Neuronal stem cell (in vitro differentiated cells): ENCODE data around the gene EIPR1.

Experiments used
- DNase-seq: peaks from one replicate; pipeline ENCODE4 v3.0.0-alpha.2; 2013; ENCODE audit warnings: low spot score
- H2AFZ ChIP-seq: one replicate; pipeline ENCODE4 v1.6.1; 2013; ENCODE audit warnings: mild to moderate bottlenecking, low read length, inconsistent platforms
- H2AK5ac ChIP-seq: 2 replicates; pipeline ENCODE4 v1.6.1; 2013; ENCODE audit warnings: low read depth, mild to moderate bottlenecking, inconsistent platforms, low read length, moderate library complexity, mixed read lengths
- H2BK120ac ChIP-seq: 2 replicates; pipeline ENCODE4 v1.6.1; 2013; ENCODE audit warnings: low read depth, mild to moderate bottlenecking, inconsistent platforms, low read length, moderate library complexity, mixed read lengths
- H2BK12ac ChIP-seq: one replicate; pipeline ENCODE4 v1.6.1; 2013; ENCODE audit warnings: low read length, inconsistent platforms
- H2BK15ac ChIP-seq: 2 replicates; pipeline ENCODE4 v1.6.1; 2013; ENCODE audit warnings: mild to moderate bottlenecking, low read length, inconsistent platforms, mixed read lengths
- H2BK5ac ChIP-seq: one replicate; pipeline ENCODE4 v1.6.1; 2013; ENCODE audit warnings: inconsistent platforms, mild to moderate bottlenecking, low read length, moderate library complexity
- H3K14ac ChIP-seq: one replicate; pipeline ENCODE4 v1.6.1; 2013; ENCODE audit warnings: low read length, inconsistent platforms
- H3K18ac ChIP-seq: 2 replicates; pipeline ENCODE4 v1.6.1; 2013; ENCODE audit warnings: low read length, inconsistent platforms
- H3K23ac ChIP-seq: 2 replicates; pipeline ENCODE4 v1.6.1; 2013; ENCODE audit warnings: low read depth, mild to moderate bottlenecking, mixed read lengths, low read length, inconsistent platforms; ENCODE audit not compliant: poor library complexity
- H3K27ac ChIP-seq: replicated peaks from 3 replicates; pipeline ENCODE4 v1.5.1; 2013; ENCODE audit warnings: low read length, inconsistent platforms
- H3K27me3 ChIP-seq, 3 experiments: 2 replicates each; pipeline ENCODE4 v1.6.1; 2013; ENCODE audit warnings: low read length in 3 of 3, mild to moderate bottlenecking in 2 of 3, inconsistent platforms in 1 of 3, low read depth in 1 of 3, mixed read lengths in 1 of 3, moderate library complexity in 1 of 3; ENCODE audit not compliant: control insufficient read depth in 3 of 3, insufficient read depth in 3 of 3
- H3K36me3 ChIP-seq, 2 donors: replicated peaks in 1 of 2; 2 replicates each; pipeline ENCODE4 v1.6.1; 2013; ENCODE audit warnings: low read length in 2 of 2; ENCODE audit not compliant: control insufficient read depth in 2 of 2, insufficient read depth in 2 of 2
- H3K4ac ChIP-seq: 2 replicates; pipeline ENCODE4 v1.6.1; 2013; ENCODE audit warnings: inconsistent platforms, mild to moderate bottlenecking, low read length, moderate library complexity
- H3K4me1 ChIP-seq, 2 donors: 1 replicate in 1 of 2; 2 replicates in 1 of 2; pipeline ENCODE4 v1.6.1; 2013; ENCODE audit warnings: low read length in 2 of 2, low read depth in 1 of 2; ENCODE audit not compliant: control insufficient read depth in 2 of 2, insufficient read depth in 1 of 2
- H3K4me2 ChIP-seq: one replicate; pipeline ENCODE4 v1.6.1; 2013; ENCODE audit warnings: mild to moderate bottlenecking, low read length, inconsistent platforms; ENCODE audit not compliant: insufficient read depth, poor library complexity, severe bottlenecking
- H3K4me3 ChIP-seq, 2 donors: 2 replicates each; pipeline ENCODE4 v1.5.1; 2013; ENCODE audit warnings: low read length in 2 of 2, mild to moderate bottlenecking in 2 of 2, inconsistent platforms in 1 of 2, moderate library complexity in 1 of 2
- H3K79me1 ChIP-seq: one replicate; pipeline ENCODE4 v1.6.1; 2013; ENCODE audit warnings: low read depth, mild to moderate bottlenecking, inconsistent platforms, low read length, moderate library complexity
- H3K9ac ChIP-seq: one replicate; pipeline ENCODE4 v1.6.1; 2013; ENCODE audit warnings: mild to moderate bottlenecking, low read depth, low read length, inconsistent platforms; ENCODE audit not compliant: poor library complexity
- H3K9me3 ChIP-seq, 2 donors: replicated peaks in 1 of 2; 2 replicates each; pipeline versions ENCODE3 to v1.6.1; 2013; ENCODE audit warnings: low read length in 2 of 2, mild to moderate bottlenecking in 2 of 2, inconsistent platforms in 1 of 2, low read depth in 1 of 2, mixed read lengths in 1 of 2, moderate library complexity in 1 of 2; ENCODE audit not compliant: control insufficient read depth in 2 of 2, insufficient read depth in 1 of 2
- H4K8ac ChIP-seq: one replicate; pipeline ENCODE4 v1.6.1; 2013; ENCODE audit warnings: low read depth, mild to moderate bottlenecking, inconsistent platforms, low read length, moderate library complexity
- H4K91ac ChIP-seq: one replicate; pipeline ENCODE4 v1.6.1; 2013; ENCODE audit warnings: low read length, low read depth, mild to moderate bottlenecking, inconsistent platforms; ENCODE audit not compliant: poor library complexity
- WGBS, 2 donors: extraction: QIAGEN DNeasy Blood & Tissue Kit; methylation state at CpG; one replicate each; pipeline ENCODE4 v1.1.7; 2013; ENCODE audit warnings: missing lambda C conversion rate in 2 of 2, mixed read lengths in 1 of 2; ENCODE audit not compliant: insufficient read length in 2 of 2, insufficient replicate concordance in 1 of 2; ENCODE audit errors: extremely low coverage in 2 of 2; 5-methylcytosine and 5-hydroxymethylcytosine counted together

Gene EIPR1

GRCh38 chr2:3324404-3325281 lies 53.0 kb downstream of the EIPR1 start:
- Histone ChIP-seq H3K23ac (peak overlapping the region; percentile 25), H3K27me3 (no peaks in the 10 kb centered on the region), H2BK15ac (no peak overlapping the region), H2BK12ac (no peak overlapping the region), H2AK5ac (peak overlapping the region; percentile 27), H4K91ac (no peak overlapping the region), H3K27ac (no peak overlapping the region), H3K4me1 (peaks cover 0 to 4% of the 10 kb centered on the region in 2 donors), H2BK5ac (no peak overlapping the region), H3K4me2 (no peak overlapping the region), H3K4me3 (no peak overlapping the region), H3K79me1 (peaks cover 14% of the 10 kb centered on the region), H2BK120ac (no peak overlapping the region), H2AFZ (no peak overlapping the region), H4K8ac (no peak overlapping the region), H3K9ac (peak overlapping the region; percentile 14), H3K18ac (peak overlapping the region; percentile 44), H3K4ac (no peak overlapping the region), H3K14ac (peak overlapping the region; percentile 72), H3K36me3 (peaks cover 0 to 8% of the 10 kb centered on the region in 2 donors), H3K9me3 (no peaks in the 10 kb centered on the region)
- no peak for DNase-seq
- WGBS, 2 donors, result no CpG with 5 or more reads among the region's 34 CpGs

DNA sequence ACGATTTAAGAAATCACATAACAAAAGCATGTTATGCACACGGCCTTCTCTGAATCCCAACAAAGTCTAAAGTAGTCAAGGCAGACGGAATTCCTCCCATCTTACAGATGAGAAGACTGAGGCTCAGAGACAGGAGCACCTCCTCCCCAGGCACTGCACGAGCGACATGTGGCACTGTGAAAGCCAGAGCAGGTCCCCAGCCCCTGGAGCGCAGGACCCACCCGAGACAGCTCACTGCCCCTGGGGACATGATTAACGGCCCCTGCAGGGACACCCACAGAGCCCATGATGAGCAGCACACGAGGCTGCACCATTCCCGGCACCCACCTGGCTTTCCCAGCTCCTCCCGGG lies 53.6 kb downstream of the EIPR1 start:
- Histone ChIP-seq H3K4me1 (peaks cover 0 to 4% of the 10 kb centered on the region in 2 donors), H2BK5ac (no peak overlapping the region), H3K79me1 (peaks cover 18% of the 10 kb centered on the region), H3K9ac (no peak overlapping the region), H3K23ac (no peak overlapping the region), H2BK120ac (no peak overlapping the region), H4K91ac (no peak overlapping the region), H3K27me3 (no peaks in the 10 kb centered on the region), H3K9me3 (no peaks in the 10 kb centered on the region), H4K8ac (no peak overlapping the region), H3K4ac (no peak overlapping the region), H3K27ac (no peak overlapping the region), H3K4me3 (no peak overlapping the region), H3K36me3 (peaks cover 2 to 9% of the 10 kb centered on the region in 2 donors), H2BK15ac (no peak overlapping the region), H3K4me2 (no peak overlapping the region), H3K14ac (peak overlapping the region; percentile 72), H3K18ac (no peak overlapping the region), H2AFZ (no peak overlapping the region), H2BK12ac (no peak overlapping the region), H2AK5ac (no peak overlapping the region)
- no peak for DNase-seq
- WGBS, 2 donors, result no CpG with 5 or more reads among the region's 11 CpGs

- no peak overlapping the region for H2BK12ac ChIP-seq
- H3K4me1 ChIP-seq, result peaks cover 0 to 4% of the 10 kb centered on the region in 2 donors
- no peak overlapping the region for H2BK5ac ChIP-seq
- no peak overlapping the region for H2AK5ac ChIP-seq
- no peak overlapping the region for H3K14ac ChIP-seq
- H3K18ac ChIP-seq, result no peak overlapping the region
- no peak overlapping the region for H4K8ac ChIP-seq
- no peak overlapping the region for H2AFZ ChIP-seq
- H2BK120ac ChIP-seq, result no peak overlapping the region
- H3K36me3 ChIP-seq, result peaks cover 2 to 14% of the 10 kb centered on the region in 2 donors
- no peak overlapping the region for H3K23ac ChIP-seq
- no peaks in the 10 kb centered on the region for H3K27me3 ChIP-seq
- no peak overlapping the region for H2BK15ac ChIP-seq
- H4K91ac ChIP-seq, result no peak overlapping the region
- no peak overlapping the region for H3K4me2 ChIP-seq
- peak overlapping the region; percentile 50 for H3K9ac ChIP-seq
- H3K79me1 ChIP-seq, result peaks cover 18% of the 10 kb centered on the region
- H3K4ac ChIP-seq, result no peak overlapping the region
- H3K27ac ChIP-seq, result no peak overlapping the region
- no peak overlapping the region for H3K4me3 ChIP-seq
- no CpG with 5 or more reads among the region's 19 CpGs for WGBS, 2 donors
- DNase-seq, result no peak
- no peaks in the 10 kb centered on the region for H3K9me3 ChIP-seq
Observed at GRCh38 chr2:3323360-3324035, 54.1 kb downstream of the EIPR1 start.

GRCh38 chr2:3322311-3322970 lies 55.2 kb downstream of the EIPR1 start:
- Histone ChIP-seq H4K91ac (no peak overlapping the region), H2AFZ (no peak overlapping the region), H4K8ac (no peak overlapping the region), H3K18ac (no peak overlapping the region), H3K4me1 (peaks cover 0 to 4% of the 10 kb centered on the region in 2 donors), H3K9me3 (no peaks in the 10 kb centered on the region), H3K9ac (no peak overlapping the region), H3K23ac (no peak overlapping the region), H3K79me1 (peaks cover 18% of the 10 kb centered on the region), H3K14ac (no peak overlapping the region), H3K4ac (no peak overlapping the region), H3K36me3 (peaks cover 2 to 20% of the 10 kb centered on the region in 2 donors), H3K4me2 (no peak overlapping the region), H2BK5ac (no peak overlapping the region), H2BK15ac (no peak overlapping the region), H3K27me3 (no peaks in the 10 kb centered on the region), H2BK120ac (no peak overlapping the region), H2BK12ac (no peak overlapping the region), H3K4me3 (no peak overlapping the region), H2AK5ac (no peak overlapping the region), H3K27ac (no peak overlapping the region)
- DNase-seq, result no peak
- no CpG with 5 or more reads among the region's 18 CpGs for WGBS, 2 donors
